GM18526 (cell line): Measurements from ENCODE around the gene DNAJA2.

Experiments used
- POLR2A ChIP-seq: IDR thresholded peaks from 3 replicates; pipeline ENCODE4 v1.6.1; 2011; ENCODE audit not compliant: insufficient read length; ENCODE audit errors: extremely low read depth

Gene DNAJA2

DNA sequence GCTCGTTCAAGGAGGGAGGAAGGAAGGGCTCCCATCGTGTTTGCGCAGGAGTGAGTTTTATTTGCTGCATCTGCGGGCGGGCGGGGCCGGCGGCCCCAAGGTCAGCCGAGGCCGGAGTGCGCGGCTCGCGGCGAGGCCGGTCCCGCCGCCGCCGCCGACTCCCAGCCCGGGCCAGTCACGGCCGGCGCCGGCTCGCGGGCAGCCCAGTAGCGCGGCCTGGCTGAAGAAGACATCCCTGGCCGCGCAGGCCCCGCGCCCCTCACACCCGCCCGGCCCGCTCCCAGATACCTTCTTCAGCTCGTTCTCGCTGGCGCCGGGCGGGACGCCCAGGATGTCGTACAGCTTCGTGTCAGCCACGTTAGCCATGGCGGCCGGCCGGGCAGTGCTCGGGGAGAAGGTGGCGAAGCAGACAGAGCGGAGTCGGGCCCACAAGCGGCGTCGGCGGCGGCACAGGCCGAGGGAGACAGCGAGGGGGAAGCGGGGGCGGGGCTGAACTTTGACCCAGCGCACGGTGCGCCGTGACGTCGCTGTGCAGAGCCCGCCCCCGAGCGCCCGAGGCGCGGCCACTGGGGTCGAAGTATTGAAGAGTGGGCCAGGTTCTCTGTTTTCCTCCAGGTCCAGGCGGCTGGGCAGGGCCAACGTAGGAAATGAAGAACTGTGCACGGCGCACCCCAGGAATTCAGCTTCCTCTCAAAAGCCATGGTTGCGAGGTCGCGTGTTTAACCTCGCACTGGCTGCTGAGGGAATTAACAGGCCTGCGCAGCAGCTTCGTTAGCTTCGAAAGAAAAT is at the start of gene DNAJA2:
Gene DNAJA2 (minus strand): TSS at position 468 of the 789 bp plus-strand sequence. CDS start 102 bp downstream, at position 366.
- TF ChIP-seq POLR2A: peak; percentile 84

DNA sequence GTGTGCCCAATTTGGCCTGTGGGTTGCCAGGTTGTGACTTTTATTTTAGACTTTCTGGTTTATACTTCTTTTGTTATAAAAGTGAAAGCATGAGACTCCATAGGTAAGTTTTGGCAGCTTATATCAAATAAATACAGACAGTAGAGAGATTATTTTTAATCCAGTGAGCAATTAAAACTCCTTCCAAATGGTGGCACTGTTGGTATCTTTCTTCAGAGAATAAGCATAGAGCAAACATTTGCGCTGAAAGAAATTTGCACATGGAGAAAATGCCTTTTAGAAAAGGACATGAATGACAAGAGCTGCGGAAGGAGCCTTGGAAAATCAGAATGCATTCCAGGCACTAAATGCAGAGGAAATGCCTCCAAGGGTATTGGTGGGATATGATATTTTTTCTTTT is 46.1 kb upstream of the DNAJA2 start:
- TF ChIP-seq POLR2A: no peak

DNA sequence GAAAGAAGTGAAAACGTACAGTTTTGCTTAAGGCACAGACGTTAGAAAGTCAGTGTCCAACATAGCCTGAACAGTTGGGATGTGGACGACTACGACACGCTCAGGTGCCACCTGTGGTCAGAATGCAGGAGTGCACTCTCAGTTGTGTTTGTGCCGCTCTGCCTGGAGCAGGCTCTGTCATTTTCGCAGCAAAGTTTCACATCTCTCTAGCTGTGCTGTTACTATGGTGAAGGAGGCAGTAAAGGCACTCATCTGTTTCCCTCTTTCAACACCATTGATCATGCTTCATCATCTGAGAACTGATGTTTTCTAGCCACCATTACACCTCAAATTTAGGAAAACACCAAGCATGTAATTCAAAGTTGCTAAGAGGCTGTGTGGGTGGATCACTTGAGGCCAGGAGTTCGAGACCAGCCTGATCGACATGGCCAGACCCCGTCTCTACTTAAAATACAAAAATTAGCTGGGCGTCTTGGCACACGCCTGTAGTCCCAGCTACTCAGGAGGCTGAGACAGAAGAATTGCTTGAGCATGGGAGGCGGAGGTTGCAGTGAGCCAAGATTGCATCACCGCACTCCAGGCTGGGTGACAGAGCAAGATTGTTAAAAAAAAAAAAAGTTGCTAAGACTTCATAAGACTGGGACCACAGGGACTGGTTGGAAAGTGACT is 44.9 kb upstream of the DNAJA2 start:
- no peak for TF ChIP-seq POLR2A

DNA sequence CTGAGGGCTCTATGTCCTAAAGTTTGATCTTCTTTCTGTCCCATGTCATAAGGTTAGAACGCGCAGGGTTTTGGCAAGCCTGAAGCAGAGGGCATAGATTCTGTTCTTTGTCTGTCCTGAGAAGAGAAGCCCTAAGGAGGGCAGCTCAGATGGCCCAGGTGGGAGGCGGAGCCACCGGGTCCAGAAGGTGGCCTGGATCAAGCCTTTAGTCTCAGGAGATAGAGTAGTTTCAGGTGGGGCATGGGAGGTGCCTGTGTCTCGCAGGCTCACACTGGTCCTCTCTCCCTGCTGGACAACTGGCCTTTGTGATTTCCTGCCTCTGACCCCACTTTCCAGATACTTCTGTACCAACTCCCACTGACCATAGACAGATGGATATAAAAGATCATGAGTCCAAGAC is 44.2 kb upstream of the DNAJA2 start:
- no peak for TF ChIP-seq POLR2A

DNA sequence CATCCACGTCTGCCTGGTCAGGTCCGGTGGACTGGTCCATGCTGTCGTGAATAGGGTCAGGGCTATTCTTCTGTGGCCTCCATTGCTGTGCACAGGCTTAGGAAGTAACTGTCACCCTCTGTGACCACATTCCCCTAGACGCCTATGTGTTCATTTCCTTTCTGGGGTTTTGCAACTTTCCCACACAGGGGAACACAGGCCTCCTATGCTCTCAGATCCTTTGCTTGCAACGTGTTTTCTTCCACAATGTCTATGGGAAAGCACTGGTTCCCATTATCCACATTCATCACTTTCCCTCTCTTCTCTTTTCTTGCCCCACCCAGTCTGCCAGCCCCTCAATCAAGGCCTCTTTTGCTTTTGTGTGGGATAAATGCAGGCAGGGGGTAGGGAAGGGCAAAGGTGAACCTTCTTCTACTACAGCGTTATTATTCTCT is 43.2 kb upstream of the DNAJA2 start:
- no peak for TF ChIP-seq POLR2A

DNA sequence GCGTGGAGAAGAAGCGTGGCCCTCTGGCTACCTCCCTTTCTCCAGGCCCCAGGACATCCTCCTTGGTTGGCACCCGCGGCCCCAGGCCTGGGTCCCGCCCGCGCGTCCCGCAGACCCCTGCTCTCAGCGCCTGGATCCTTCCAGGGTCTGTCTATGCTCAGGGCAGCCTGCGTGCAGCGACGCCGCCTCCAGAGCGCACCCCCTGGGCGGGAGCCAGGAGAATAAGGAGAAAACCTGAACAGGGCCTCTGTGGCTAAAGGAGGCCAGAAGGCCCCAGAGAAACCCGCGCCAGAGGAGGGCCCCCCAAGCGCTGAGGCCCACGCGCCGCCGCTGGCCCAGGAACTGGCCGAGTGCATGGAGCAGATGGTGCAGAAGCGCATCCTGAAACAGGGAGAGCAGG is 40.4 kb upstream of the DNAJA2 start:
- no peak for TF ChIP-seq POLR2A

DNA sequence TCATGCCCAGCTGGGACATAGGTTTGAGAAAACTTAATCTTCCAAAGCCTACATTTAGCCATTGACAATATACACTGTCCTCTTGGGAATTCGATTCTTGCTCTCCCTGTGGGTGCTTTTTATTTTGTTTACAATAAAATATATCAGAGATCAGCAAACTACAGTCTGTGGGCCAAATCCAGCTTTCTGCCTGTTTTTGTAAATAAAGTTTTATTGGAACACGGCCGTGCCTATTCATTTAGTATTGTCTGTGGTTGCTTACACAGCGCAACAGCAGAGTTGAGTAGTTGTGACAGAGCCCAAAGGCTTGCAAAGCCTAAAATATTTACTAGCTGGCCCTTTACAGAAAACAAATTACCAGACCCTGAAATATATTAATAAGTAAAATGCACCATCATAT is 39.7 kb upstream of the DNAJA2 start:
- TF ChIP-seq POLR2A: no peak

DNA sequence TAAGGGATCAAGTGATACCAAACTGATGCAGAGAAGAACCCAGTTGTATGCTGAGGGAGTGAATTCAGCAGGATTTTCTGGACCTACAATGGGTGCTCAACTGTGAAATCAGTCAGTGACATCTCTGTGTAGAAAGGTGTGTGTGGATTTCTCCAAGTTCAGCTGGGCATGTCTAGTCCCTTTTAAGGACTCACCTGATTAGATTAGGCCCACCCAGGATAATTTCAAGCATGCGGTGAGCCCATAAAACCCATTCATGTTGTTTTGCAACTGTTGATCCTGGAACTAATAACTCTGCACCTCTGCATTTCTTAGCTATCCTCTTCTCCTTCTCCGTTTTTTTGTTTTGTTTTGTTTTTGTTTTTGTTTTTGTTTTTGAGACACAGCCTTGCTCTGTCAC is 35.1 kb upstream of the DNAJA2 start:
- no peak for TF ChIP-seq POLR2A

DNA sequence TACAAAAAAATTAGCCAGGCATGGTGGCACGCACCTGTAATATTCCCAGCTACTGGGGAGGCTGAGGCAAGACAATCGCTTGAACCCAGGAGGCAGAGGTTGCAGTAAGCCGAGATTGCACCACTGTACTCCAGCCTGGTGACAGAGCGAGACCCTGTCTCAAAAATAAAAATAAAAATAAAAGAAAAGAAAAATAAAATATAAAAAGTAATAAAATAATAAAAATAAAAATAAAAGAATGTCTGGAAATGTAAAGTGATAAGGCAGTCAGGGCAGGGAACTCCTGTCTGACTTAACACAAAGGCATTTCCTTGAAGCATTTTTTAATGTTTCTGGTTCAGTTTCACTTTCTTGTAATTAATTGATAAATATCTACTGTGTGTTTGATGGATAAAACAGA is 34.7 kb upstream of the DNAJA2 start:
- TF ChIP-seq POLR2A: no peak

DNA sequence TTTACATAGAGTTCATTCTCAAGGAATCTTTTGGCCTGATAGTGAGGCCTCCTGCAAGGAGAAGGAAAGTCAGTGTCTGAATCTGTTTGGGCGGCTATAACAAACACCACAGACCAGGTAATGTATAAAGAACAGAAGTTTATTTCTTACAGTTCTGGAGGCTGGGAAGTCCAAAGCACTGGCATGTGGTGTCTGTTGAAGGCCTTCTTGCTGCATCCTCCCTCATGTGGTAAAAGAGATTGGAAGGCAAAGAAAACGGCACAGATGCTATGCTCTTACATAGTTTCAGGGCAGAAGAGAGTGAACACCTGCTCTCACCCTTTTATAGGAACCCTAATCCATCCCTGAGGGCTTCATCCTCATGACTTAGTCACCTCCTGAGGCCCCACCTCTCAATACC is 31.2 kb upstream of the DNAJA2 start:
- TF ChIP-seq POLR2A: no peak

DNA sequence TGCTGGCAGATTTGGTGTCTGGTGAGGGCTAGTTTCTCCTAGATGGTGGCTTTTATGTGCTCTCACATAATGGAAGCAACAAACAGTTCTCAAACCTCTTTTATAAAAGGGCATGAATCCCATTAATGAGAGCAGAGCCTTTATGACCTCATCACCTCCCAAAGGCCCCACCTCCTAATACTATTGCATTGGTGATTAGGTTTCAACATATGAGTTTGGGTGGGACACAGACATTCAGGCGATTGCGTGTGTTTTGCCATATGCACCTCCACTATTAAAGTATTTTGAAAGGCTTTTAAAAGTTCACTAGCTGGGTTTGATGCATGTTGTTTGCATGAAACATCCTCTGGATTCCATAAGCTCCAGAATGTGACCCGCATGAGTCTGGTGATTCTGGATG is 24.4 kb upstream of the DNAJA2 start:
- no peak for TF ChIP-seq POLR2A

DNA sequence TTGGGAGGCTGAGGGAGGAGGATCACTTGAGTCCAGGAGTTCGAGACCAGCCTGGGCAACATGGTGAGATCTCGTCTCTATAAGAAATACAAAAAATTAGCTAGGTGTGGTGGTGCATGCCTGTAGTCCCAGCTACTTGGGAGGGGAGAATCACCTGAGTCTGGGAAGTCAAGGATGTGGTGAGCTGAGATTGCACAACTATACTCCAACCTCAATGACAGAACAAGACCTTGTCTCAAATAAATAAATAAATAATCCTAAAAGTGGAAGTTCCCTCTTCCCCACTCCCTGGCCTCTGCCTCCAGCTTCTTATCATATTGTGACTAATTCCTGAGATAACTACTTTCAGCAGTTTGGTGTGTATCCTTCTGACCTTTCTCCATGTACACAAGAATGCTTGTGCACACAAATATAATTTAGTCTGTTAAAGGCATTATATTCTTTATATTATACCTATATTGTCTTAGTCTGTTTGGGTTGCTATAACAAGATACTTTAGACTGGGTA is 23.5 kb upstream of the DNAJA2 start:
- no peak for TF ChIP-seq POLR2A

DNA sequence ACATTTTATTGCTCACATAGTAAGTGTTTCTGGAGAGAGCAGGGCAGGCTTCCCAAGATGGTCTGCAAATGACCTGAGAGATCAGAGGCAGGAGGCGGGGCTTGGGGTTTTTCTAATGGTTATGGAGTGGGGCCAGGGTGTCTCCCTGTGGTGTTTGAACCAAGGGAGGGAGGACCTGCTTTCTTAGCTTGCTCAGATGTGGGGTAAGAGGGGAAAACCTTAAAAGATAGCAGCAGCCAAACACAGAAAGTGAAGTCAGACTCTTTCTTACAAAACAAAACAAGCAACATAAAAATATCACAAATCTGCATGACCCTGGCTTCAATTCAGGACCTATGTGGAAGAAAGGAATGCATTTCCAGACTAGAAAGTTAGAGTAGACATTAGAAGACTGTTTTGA is 22.9 kb upstream of the DNAJA2 start:
- TF ChIP-seq POLR2A: no peak

DNA sequence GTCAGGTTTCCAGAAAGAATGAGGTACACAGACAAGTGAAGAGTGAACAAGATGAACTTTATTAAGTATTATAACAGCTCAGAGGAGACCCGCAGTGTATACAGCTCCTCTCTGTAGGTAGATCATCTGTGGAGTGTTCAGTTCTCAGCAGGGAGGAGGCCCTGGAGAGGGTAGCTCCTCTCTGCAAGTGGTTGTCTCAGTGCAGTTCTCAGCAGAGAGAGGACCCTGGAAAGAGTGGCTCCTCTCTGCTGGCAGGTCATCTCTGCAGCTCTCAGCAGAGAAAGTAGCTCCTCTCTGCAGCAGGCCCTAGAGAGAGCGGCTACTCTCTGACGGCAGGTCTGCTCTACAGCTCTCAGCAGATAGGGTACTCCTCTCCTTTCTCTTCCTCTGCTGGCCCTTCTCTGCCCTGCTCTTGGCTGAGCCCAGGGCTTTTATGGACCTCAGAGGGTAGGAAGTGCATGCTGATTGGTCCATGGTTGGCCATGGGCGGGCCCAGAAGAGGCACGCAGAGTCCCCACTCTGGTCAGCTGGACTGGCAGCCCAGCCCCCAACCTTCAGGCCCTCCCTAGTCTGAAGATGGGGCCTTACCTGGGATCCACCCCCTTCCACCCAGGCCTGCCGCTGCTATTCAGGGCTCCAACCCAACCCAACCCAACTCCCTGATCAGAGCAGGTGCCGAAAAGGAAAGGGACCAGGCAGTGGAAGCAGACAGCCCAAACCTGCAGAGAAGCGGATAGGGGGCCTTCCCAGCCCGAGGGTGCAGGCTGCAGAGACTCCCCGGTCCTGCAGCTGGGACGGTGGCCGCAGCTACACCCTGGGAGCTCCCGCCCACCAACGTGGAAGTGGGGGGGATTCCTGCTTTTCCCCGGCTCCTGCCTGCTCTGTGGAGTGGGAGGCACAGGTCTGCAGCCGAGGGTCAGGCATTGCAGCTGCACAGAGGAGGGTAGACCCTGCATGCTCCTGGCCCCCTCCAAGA is 18.5 kb upstream of the DNAJA2 start:
- TF ChIP-seq POLR2A: no peak

DNA sequence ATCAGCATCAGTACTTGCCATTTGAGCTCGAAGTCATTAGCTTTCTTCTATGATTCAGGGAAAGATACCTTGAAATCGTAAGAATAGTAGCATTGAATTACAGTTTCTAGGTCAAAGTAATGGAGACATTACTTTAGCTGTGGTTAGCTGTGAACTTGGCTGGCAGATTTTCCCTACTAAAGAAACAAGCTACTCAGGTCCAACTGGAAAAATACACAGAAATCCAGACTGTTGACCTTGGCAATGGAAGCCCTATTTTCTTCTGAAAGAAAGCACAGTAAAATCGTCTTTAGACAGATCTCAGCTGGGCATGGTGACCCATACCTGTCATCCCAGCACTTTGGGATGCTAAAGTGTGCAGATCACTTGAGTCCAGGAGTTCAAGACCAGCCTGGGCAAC is 13.4 kb upstream of the DNAJA2 start:
- no peak for TF ChIP-seq POLR2A
